HG02840 (cell line): Measurements from ENCODE around the gene GATAD2A.

Experiments used
- ATAC-seq: cut with Tn5 transposase; IDR thresholded peaks from one replicate; pipeline ENCODE4 v1.9.1; 2021; ENCODE audit warnings: mild to moderate bottlenecking, moderate library complexity, moderate number of reproducible peaks; ENCODE audit not compliant: unreplicated experiment, low FRiP score

Gene GATAD2A

DNA sequence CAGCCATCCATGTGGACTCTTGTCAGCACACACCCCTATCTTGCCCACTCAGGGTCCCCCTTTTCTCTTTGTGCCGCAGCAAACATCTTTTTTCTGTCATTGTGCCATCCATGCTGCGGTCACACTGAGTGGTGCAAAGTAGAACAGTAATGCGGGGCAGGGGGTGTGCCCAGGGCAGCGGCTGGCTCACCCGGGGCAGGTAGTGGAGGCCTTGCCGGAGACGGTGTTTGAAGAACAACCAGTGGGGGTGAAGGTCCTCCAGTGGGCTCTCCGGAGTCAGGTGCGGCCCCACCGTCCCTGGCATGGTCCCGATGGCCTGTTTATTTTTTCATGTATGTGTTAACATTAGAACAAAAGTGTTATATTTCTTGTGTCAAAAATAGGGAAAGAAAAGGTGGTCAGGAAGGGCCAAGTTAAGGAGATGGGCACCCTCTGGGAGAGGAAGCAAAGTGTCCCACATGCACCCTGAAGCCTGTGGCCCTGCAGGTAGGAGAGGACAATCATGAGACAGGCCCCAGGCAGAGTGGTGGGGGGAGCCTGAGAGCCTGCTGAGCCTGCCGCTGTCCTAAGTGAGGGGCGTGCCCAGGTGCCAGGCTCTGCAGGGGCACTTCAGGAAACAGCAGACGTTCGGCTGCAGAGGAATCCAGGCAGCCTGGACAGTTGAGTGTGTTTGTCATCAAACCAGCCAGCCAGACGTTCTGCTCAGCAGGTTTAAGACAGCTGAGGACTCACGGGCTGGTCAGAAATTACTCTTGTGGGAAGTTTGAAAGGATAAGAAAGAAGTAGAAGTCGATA, 97.5 kb downstream of the GATAD2A start:
- ATAC-seq: no peak

- ATAC-seq: no peak
These were observed 99.5 kb downstream of the GATAD2A start for GRCh38 chr19:19504754-19505668.

DNA sequence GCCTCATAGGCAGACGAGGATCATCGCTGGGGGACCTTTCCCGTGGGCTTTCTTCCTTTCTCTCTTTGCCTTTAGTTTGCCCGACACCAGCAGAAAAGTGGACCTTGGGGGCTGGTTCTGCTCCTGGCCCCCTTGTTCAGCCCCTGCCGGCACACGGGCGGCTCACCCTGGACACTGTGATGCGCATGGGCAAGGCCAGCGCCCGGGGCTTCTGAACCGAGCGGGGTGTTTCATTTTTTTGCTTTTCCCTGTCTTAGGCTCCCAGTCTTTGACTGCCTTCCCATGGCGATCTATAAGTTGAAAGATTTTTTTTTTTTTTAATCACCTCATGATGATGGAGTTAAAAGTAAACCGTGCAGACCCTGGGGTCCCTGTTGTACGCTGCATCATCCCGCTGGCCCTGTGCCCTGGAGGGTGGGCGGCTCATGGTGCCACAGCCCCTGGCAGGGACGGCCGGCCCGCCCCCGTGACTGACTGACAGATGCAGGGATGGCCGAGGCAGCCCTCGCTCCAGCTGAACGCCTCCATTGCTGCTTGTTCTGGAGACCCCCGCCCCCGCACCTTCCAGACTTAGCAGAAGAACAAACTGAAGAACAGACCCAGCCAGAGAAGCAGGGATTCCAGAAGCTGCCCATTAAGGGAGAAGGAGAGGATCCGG, 100.3 kb downstream of the GATAD2A start:
- no peak for ATAC-seq

DNA sequence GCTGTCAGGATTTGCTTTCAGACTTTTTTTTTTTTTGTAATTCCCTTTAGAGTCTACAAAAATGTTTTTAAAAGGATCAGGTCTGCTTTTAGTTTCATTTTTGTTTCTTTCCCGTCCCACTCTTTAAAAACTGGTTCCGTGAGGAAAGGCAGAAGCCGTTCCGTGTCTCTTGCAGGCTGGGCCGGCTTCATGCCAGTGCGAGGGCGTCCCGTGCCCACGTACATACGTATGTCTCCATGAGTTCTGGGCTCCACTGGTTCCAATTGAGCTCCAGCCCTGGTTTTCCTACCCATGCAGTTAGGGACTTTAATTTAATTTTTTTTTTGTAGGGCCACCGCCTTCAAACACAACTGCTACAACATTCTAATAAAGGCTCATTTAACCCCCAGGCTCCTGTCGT, 101.1 kb downstream of the GATAD2A start:
- no peak for ATAC-seq

GRCh38 chr19:19507354-19507753, 101.9 kb downstream of the GATAD2A start:
- no peak for ATAC-seq

- no peak for ATAC-seq
These were observed 102.7 kb downstream of the GATAD2A start for GRCh38 chr19:19508217-19508616.

DNA sequence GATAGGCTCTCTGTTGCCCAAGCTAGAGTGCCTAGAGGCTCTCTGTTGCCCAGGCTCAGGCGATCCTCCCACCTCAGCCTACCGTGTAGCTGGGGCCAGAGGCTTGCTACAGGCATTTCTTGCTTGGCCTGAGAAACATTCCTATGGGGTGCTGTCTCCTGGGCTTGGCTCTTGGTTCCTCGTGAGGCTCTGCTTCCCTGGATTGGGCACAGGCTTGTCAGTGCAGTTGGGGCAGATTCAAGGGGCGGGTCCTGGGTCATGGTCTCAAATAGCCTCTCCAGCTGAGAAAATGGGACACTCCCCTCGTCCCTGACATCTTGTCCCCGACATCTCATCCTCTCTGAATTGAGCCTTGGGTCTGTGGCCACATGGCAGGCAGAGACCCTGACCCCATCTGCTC, 105.0 kb downstream of the GATAD2A start:
- no peak for ATAC-seq

DNA sequence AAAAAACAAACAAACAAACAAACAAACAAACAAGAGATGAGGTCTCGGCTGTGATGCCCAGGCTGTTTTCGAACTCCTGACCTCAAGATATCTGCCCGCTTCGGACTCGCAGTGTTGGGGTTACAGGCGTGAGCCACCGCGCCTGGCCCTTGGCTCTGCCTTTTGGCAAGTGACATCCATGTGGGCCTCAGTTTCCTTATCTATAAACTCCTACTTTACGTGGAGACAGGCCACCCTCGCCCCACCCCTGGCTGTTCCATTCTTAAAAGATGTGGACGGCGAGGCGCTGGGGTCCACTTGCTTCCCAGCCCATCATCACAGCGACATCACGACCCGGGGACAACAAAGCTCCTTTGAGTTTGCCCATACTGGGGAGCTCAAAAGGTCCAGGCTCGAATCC, 108.2 kb downstream of the GATAD2A start:
- ATAC-seq: no peak

DNA sequence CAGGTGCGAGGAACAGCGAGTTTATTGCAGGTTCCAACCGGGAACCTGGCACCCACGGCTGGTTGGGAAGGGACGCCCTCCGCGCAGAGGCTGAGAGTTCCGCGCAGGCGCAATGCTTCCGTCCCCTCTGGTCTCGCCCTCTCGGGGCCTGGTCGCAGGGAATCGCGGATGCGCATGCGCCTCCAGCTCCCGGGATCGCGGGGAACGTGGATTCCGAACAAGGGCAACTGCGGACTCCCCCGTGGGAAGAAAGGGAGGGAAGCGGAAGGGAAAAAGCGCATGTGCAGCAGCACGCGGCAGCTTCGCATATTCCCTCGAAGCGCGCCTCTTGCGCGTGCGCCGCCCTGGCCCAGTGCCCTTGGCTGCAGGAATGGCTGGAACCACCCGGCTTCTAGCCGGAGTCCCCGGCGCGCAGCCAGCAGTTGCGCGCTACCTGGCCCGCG, 108.8 kb downstream of the GATAD2A start:
- no peak for ATAC-seq

GRCh38 chr19:19514881-19515641, 109.6 kb downstream of the GATAD2A start, which contains the start of gene TSSK6:
Gene TSSK6 (minus strand): TSS chr19:19515548. CDS start chr19:19515427, 121 bp downstream.
- no peak for ATAC-seq

GRCh38 chr19:19515642-19516519, 110.4 kb downstream of the GATAD2A start, which contains the start of gene NDUFA13:
Gene NDUFA13 (plus strand): TSS chr19:19516225. CDS start chr19:19516239, 14 bp downstream.
- ATAC-seq: peak; percentile 88

- ATAC-seq: no peak
These were observed 111.8 kb downstream of the GATAD2A start for GRCh38 chr19:19517235-19517619.

- no peak for ATAC-seq
These were observed 115.5 kb downstream of the GATAD2A start for GRCh38 chr19:19520989-19521388.

GRCh38 chr19:19523177-19523576, 117.7 kb downstream of the GATAD2A start:
- no peak for ATAC-seq

DNA sequence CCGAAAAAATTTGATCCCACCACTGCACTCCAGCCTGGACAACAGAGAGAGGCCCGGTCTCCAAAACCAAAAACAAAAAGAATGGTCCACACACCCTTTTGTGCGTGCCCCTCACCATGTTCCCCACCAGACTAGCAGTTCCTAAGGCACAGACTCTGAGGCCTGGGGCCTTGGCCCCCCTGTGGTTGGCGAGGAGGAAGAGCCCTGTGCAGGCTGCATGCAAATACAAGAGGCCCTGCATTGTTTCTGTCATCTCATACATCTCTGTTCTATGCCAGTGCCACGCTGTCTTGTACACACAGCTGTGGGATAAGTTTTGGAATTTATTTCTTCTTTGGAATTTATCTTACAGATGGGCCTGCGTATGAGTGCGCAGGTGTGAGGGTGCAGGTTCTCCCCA, 118.6 kb downstream of the GATAD2A start:
- ATAC-seq: no peak

DNA sequence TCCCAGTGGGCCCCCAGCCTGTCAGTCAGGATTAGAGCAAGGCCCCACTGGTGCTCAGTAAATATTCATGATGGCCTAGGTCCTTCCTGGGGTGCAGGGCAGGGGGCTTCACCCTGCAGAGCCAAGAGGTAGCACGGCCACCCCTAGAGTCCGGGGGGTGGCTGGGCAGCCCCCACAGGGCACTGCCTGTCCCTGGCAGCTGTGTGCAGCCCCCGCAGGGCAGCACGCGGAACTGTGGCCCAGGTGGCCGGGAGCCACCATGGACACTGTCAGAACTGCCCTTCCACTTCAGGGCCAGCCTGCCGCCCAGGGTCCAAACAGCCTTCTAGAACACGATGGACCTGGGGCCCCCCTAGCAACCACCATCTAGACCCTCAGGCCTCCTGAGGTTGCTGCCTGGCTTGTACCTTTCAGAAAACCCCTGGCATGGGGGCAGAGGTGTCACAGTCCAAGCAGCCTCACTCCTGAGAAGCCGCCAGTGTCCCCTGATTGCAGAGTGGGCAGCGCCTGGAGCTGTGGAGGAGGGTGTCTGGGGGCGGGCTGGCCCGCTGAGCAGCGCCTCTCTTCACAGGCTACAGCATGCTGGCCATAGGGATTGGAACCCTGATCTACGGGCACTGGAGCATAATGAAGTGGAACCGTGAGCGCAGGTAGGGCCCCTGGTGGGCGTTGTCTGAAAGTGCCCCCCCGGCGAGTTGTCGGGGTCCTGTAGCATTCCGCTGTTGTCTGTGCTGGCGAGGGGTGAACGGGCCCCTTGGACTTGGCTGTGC, 120.3 kb downstream of the GATAD2A start:
- ATAC-seq: no peak

DNA sequence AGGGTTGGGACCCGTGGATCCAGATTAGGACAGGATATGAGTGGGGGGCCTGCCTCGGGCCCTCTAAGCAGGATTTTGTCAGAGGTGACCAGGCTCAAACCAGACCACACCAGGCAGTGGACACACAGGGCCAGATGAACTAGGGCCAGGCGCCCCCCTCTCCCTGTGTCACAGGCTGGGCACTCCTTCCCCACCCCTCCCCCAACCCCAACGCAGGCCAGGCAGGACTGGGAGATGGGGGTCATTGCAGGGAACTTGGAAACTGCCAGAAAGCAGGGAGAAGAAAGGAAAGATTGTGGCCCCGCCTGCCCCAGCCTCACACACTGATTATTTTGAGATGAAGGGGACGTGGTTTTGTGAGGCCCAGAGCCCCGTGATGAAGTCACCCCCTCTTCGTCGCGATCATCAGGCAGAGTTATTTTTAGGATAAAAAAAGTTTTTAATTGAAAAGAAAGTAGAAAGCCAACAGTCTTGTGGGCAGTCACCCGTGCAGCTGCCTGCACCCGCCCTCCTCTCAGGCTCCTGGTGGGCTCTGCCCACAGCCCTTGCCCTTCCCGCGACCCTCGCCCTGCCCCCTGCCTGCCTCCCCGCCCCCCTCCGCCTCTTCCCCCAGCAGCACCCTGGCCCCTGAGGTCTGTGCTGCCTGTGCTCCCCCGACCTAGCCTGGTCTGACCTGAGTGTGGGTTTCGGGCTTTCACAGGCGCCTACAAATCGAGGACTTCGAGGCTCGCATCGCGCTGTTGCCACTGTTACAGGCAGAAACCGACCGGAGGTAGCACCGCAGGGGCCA, 121.3 kb downstream of the GATAD2A start:
- ATAC-seq: no peak

- no peak for ATAC-seq
These were observed 121.8 kb downstream of the GATAD2A start for GRCh38 chr19:19527371-19527656.
